Trophoblast cell (in vitro differentiated cells and primary cell): Measurements from ENCODE around the gene WNT1.

Experiments used
- DNase-seq, 2 donors: peaks; one replicate each; pipeline ENCODE4 v3.0.0-alpha.2; 2016
- H2AFZ ChIP-seq: 2 replicates; pipeline ENCODE4 v1.6.1; 2013; ENCODE audit warnings: low read length, moderate library complexity, mild to moderate bottlenecking; ENCODE audit not compliant: insufficient read depth, poor library complexity
- H2AK5ac ChIP-seq: 2 replicates; pipeline ENCODE4 v1.6.1; 2013; ENCODE audit warnings: mild to moderate bottlenecking, low read length
- H2BK120ac ChIP-seq: 2 replicates; pipeline ENCODE4 v1.6.1; 2013; ENCODE audit warnings: low read length, mild to moderate bottlenecking, moderate library complexity; ENCODE audit not compliant: insufficient read depth, poor library complexity
- H2BK12ac ChIP-seq: 2 replicates; pipeline ENCODE4 v1.6.1; 2013; ENCODE audit warnings: mild to moderate bottlenecking, low read length, moderate library complexity
- H2BK5ac ChIP-seq: 2 replicates; pipeline ENCODE4 v1.6.1; 2013; ENCODE audit warnings: low read length, low read depth, moderate library complexity, mild to moderate bottlenecking; ENCODE audit not compliant: poor library complexity
- H3K14ac ChIP-seq: 2 replicates; pipeline ENCODE4 v1.6.1; 2013; ENCODE audit warnings: mild to moderate bottlenecking, low read length
- H3K18ac ChIP-seq: 2 replicates; pipeline ENCODE4 v1.6.1; 2013; ENCODE audit warnings: mild to moderate bottlenecking, low read length
- H3K23ac ChIP-seq: 2 replicates; pipeline ENCODE4 v1.6.1; 2013; ENCODE audit warnings: low read length
- H3K27ac ChIP-seq: 2 replicates; pipeline ENCODE4 v1.5.1; 2013; ENCODE audit warnings: low read depth, mild to moderate bottlenecking, inconsistent platforms, low read length, moderate library complexity
- H3K27me3 ChIP-seq: 2 replicates; pipeline ENCODE4 v1.6.1; 2013; ENCODE audit warnings: inconsistent platforms, mild to moderate bottlenecking, low read length, moderate library complexity; ENCODE audit not compliant: insufficient read depth
- H3K36me3 ChIP-seq, 2 experiments: 1 replicate in 1 of 2; 2 replicates in 1 of 2; pipeline ENCODE4 v1.6.1; 2013; ENCODE audit warnings: low read length in 2 of 2, mild to moderate bottlenecking in 2 of 2, moderate library complexity in 1 of 2; ENCODE audit not compliant: insufficient read depth in 2 of 2, control insufficient read depth in 1 of 2
- H3K4ac ChIP-seq: 2 replicates; pipeline ENCODE4 v1.6.1; 2013; ENCODE audit warnings: low read depth, mild to moderate bottlenecking, low read length, moderate library complexity
- H3K4me1 ChIP-seq, 2 experiments: 1 replicate in 1 of 2; 2 replicates in 1 of 2; pipeline ENCODE4 v1.6.1; 2013; ENCODE audit warnings: low read length in 2 of 2, mild to moderate bottlenecking in 2 of 2, moderate library complexity in 1 of 2; ENCODE audit not compliant: insufficient read depth in 2 of 2, control insufficient read depth in 1 of 2
- H3K4me2 ChIP-seq: 2 replicates; pipeline ENCODE4 v1.6.1; 2013; ENCODE audit warnings: inconsistent platforms, mild to moderate bottlenecking, low read length, moderate library complexity
- H3K4me3 ChIP-seq: 2 replicates; pipeline ENCODE4 v1.5.1; 2013; ENCODE audit warnings: mild to moderate bottlenecking, low read depth, low read length, inconsistent platforms
- H3K79me1 ChIP-seq: one replicate; pipeline ENCODE4 v1.6.1; 2013; ENCODE audit warnings: low read length
- H3K79me2 ChIP-seq: 2 replicates; pipeline ENCODE4 v1.6.1; 2013; ENCODE audit warnings: low read length, mild to moderate bottlenecking; ENCODE audit not compliant: control insufficient read depth, insufficient read depth, poor library complexity
- H3K9ac ChIP-seq: 2 replicates; pipeline ENCODE4 v1.6.1; 2013; ENCODE audit warnings: mild to moderate bottlenecking, low read length
- H3K9me3 ChIP-seq: 2 replicates; pipeline ENCODE4 v1.6.1; 2013; ENCODE audit warnings: low read depth, mild to moderate bottlenecking, control low read depth, inconsistent platforms, low read length; ENCODE audit not compliant: insufficient read depth
- H4K12ac ChIP-seq: 2 replicates; pipeline ENCODE4 v1.6.1; 2013; ENCODE audit warnings: low read depth, mild to moderate bottlenecking, low read length, moderate library complexity
- H4K8ac ChIP-seq: 2 replicates; pipeline ENCODE4 v1.6.1; 2013; ENCODE audit warnings: low read depth, mild to moderate bottlenecking, low read length, moderate library complexity
- H4K91ac ChIP-seq: one replicate; pipeline ENCODE4 v1.6.1; 2013; ENCODE audit warnings: low read depth, mild to moderate bottlenecking, low read length, moderate library complexity
- WGBS: extraction: QIAGEN DNeasy Blood & Tissue Kit; methylation state at CpG from one replicate; pipeline ENCODE4 v1.1.7; 2013; ENCODE audit warnings: missing lambda C conversion rate; ENCODE audit not compliant: insufficient read length, insufficient coverage; ENCODE audit errors: extremely low coverage; 5-methylcytosine and 5-hydroxymethylcytosine counted together

The WNT1 gene

DNA sequence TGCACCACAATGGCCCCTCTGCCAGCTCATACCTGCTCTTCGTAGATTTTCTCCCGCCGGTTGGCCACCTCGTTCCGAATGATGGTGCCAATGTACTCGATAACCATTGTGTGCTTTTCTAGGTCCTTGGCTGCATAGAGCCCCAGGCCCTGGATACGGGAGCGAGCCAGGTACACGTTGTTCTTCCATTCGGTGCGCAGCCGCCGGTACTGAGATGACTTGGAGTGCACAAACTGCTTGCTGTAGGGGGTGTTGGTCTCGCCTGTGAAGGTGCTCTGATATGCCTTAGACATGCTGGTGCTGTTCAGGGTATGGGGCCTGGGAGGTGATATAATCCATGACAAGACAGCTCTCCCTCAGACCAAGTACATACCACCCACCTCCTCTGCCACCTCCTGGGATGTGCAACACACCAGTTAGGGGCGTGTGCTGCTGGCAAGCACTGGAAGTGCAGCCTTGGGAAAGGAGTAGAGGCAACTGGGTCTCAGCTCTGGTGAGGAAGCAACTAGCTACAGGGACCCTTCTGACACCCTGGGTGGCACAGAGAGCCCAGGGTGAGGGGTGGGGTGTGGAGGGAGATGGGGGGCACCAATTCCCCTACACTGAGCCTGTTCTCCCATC, 44.5 kb downstream of the WNT1 start:
- Histone ChIP-seq H3K4me2 (no peak overlapping the region), H2AK5ac (no peak overlapping the region), H3K9me3 (no peaks in the 10 kb centered on the region), H3K27ac (no peak overlapping the region), H3K14ac (no peak overlapping the region), H4K8ac (no peak overlapping the region), H2AFZ (no peak overlapping the region), H3K27me3 (no peaks in the 10 kb centered on the region), H4K12ac (no peak overlapping the region), H3K4me3 (no peak overlapping the region), H3K79me1 (peaks cover 8% of the 10 kb centered on the region), H2BK5ac (no peak overlapping the region), H2BK12ac (no peak overlapping the region), H3K23ac (no peak overlapping the region), H3K4ac (no peak overlapping the region), H3K9ac (no peak overlapping the region), H3K4me1 (peaks cover 0 to 6% of the 10 kb centered on the region in 2 experiments), H3K79me2 (peaks cover 6% of the 10 kb centered on the region), H4K91ac (no peak overlapping the region), H3K36me3 (peaks cover 51 to 64% of the 10 kb centered on the region in 2 experiments), H2BK120ac (no peak overlapping the region), H3K18ac (no peak overlapping the region)
- WGBS: no CpG with 5 or more reads among the region's 15 CpGs
- no peak for DNase-seq

DNA sequence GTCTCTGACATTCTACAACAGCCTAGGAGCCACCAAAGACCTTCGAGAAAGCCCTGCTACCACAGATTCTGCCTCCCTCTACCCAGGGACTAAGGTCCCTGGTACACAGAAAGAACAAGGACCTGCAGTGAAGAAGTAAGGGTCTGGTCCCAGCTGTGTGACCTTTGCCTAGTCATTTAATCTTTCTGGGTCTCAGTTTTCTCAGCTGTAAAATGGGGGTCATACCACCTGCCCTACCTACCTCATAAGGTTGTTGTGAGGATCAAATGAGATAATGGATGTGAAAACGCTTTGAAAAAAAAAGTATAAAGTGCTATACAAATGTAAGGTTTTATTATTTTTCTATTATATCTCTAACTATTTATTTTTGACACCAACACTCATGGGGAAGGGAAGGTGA, 45.7 kb downstream of the WNT1 start:
- WGBS: no CpG with 5 or more reads among the region's 2 CpGs

GRCh38 chr12:49024543-49024942, 46.4 kb downstream of the WNT1 start:
- no peak for DNase-seq
- H3K4me3 ChIP-seq: no peak overlapping the region
- H3K36me3 ChIP-seq: peaks cover 66 to 81% of the 10 kb centered on the region in 2 experiments
- no peak overlapping the region for H3K18ac ChIP-seq
- H2BK5ac ChIP-seq: no peak overlapping the region
- H3K4me1 ChIP-seq: no peaks in the 10 kb centered on the region
- no peak overlapping the region for H2BK12ac ChIP-seq
- H3K27me3 ChIP-seq: no peaks in the 10 kb centered on the region
- no peaks in the 10 kb centered on the region for H3K79me1 ChIP-seq
- H2BK120ac ChIP-seq: no peak overlapping the region
- H3K9me3 ChIP-seq: no peaks in the 10 kb centered on the region
- H4K8ac ChIP-seq: no peak overlapping the region
- no peak overlapping the region for H3K4ac ChIP-seq
- H3K79me2 ChIP-seq: no peaks in the 10 kb centered on the region
- no peak overlapping the region for H2AK5ac ChIP-seq
- H3K4me2 ChIP-seq: no peak overlapping the region
- H3K27ac ChIP-seq: no peak overlapping the region
- no peak overlapping the region for H3K14ac ChIP-seq
- H3K9ac ChIP-seq: no peak overlapping the region
- no peak overlapping the region for H4K91ac ChIP-seq
- H3K23ac ChIP-seq: no peak overlapping the region
- H2AFZ ChIP-seq: no peak overlapping the region
- WGBS: no CpG with 5 or more reads among the region's 12 CpGs
- no peak overlapping the region for H4K12ac ChIP-seq

More for the DNA sequence above, 45.7 kb downstream of the WNT1 start:
- Histone ChIP-seq H4K12ac (no peak overlapping the region), H4K91ac (no peak overlapping the region), H3K4ac (no peak overlapping the region), H2AFZ (no peak overlapping the region), H4K8ac (no peak overlapping the region), H2BK5ac (no peak overlapping the region), H3K79me1 (peaks cover 2% of the 10 kb centered on the region), H3K4me2 (no peak overlapping the region), H3K9me3 (no peaks in the 10 kb centered on the region), H2AK5ac (no peak overlapping the region), H2BK12ac (no peak overlapping the region), H3K14ac (no peak overlapping the region), H3K23ac (no peak overlapping the region), H3K79me2 (no peaks in the 10 kb centered on the region), H3K4me1 (peaks cover 0 to 2% of the 10 kb centered on the region in 2 experiments), H3K18ac (no peak overlapping the region), H3K36me3 (peaks cover 61 to 74% of the 10 kb centered on the region in 2 experiments), H3K9ac (no peak overlapping the region), H2BK120ac (no peak overlapping the region), H3K27me3 (no peaks in the 10 kb centered on the region), H3K27ac (no peak overlapping the region), H3K4me3 (no peak overlapping the region)
- no peak for DNase-seq

GRCh38 chr12:49025463-49025862, 47.3 kb downstream of the WNT1 start:
- no peaks in the 10 kb centered on the region for H3K27me3 ChIP-seq
- H2AK5ac ChIP-seq: no peak overlapping the region
- no peak overlapping the region for H3K4me2 ChIP-seq
- H3K23ac ChIP-seq: no peak overlapping the region
- no peak overlapping the region for H2BK12ac ChIP-seq
- H2BK5ac ChIP-seq: no peak overlapping the region
- H3K4me3 ChIP-seq: no peak overlapping the region
- H4K12ac ChIP-seq: no peak overlapping the region
- H3K9me3 ChIP-seq: no peaks in the 10 kb centered on the region
- no peak overlapping the region for H4K91ac ChIP-seq
- no peak overlapping the region for H3K18ac ChIP-seq
- H4K8ac ChIP-seq: no peak overlapping the region
- no peak overlapping the region for H2AFZ ChIP-seq
- H3K36me3 ChIP-seq: peaks cover 71 to 88% of the 10 kb centered on the region in 2 experiments
- no peaks in the 10 kb centered on the region for H3K79me2 ChIP-seq
- DNase-seq: no peak
- H3K4ac ChIP-seq: no peak overlapping the region
- no peaks in the 10 kb centered on the region for H3K4me1 ChIP-seq
- no peak overlapping the region for H2BK120ac ChIP-seq
- no peak overlapping the region for H3K14ac ChIP-seq
- WGBS: no CpG with 5 or more reads among the region's 4 CpGs
- no peak overlapping the region for H3K9ac ChIP-seq
- H3K79me1 ChIP-seq: no peaks in the 10 kb centered on the region
- no peak overlapping the region for H3K27ac ChIP-seq
